Transverse colon (tissue), 4 donors: ENCODE data around the gene SYNPO2.

Source experiments
- CTCF ChIP-seq, 5 experiments: fragments of 200-600 bp in 3 of 5; fragments of 450-650 bp in 2 of 5; sonication (generic) in 3 of 5; IDR thresholded peaks; 1 replicate in 2 of 5; 2 replicates in 3 of 5; pipeline ENCODE4 v1.5.1; 2016 to 2017; ENCODE audit warnings: antibody characterized with exemption in 5 of 5, inconsistent platforms in 3 of 5, mild to moderate bottlenecking in 2 of 5, moderate library complexity in 1 of 5
- EP300 ChIP-seq: sonication (generic); formaldehyde crosslinking; IDR thresholded peaks from one replicate; pipeline ENCODE4 v1.6.1; 2017; ENCODE audit warnings: antibody characterized with exemption, low read depth
- POLR2AphosphoS5 ChIP-seq, 3 donors: sonication (generic); formaldehyde crosslinking; IDR thresholded peaks; one replicate each; pipeline ENCODE4 v1.6.1; 2016; ENCODE audit warnings: antibody characterized with exemption in 3 of 3

GRCh38 chr4:118950224-118950623, 61.6 kb downstream of the SYNPO2 start:
- TF ChIP-seq EP300, result no peak
- TF ChIP-seq CTCF (IDR thresholded peaks at IDR 0.05), result no peak
- TF ChIP-seq POLR2AphosphoS5 (IDR thresholded peaks at IDR 0.05), result no peak
